Natural killer cell treated with Interleukin-12 subunit alpha and Interleukin-12 subunit beta and Interleukin-15 and Interleukin-18, amount 100 ng/mL, for 72 hours (primary cell): ENCODE results near the gene LTBP3. TPM values are rescaled to one million over a fixed set of nuclear protein-coding genes. Genes with fewer than 3 reads are reported as not detected.

Source experiments
- ATAC-seq, 2 donors: fragments of 150-1000 bp; cut with Tn5 transposase in 1 of 2; sonication (Bioruptor Pico), chemical (Tn5 transposase) in 1 of 2; 2 replicates each; pipeline ENCODE4 v1.10.0; 2021
- DNase-seq: peaks from one replicate; pipeline ENCODE4 v3.0.0; 2022; ENCODE audit warnings: low spot score
- H3K27ac Mint-ChIP-seq, 2 donors: 1 replicate in 1 of 2; 2 replicates in 1 of 2; pipeline ENCODE4 v1.8.0; 2022; ENCODE audit warnings: mixed read lengths in 2 of 2, mild to moderate bottlenecking in 1 of 2, moderate library complexity in 1 of 2
- H3K27me3 Mint-ChIP-seq, 2 donors: 1 replicate in 1 of 2; 2 replicates in 1 of 2; pipeline ENCODE4 v1.8.0; 2022; ENCODE audit warnings: mixed read lengths in 2 of 2
- H3K36me3 Mint-ChIP-seq: one replicate; pipeline ENCODE4 v1.8.0; 2022; ENCODE audit warnings: mixed read lengths
- H3K4me1 Mint-ChIP-seq, 2 donors: 1 replicate in 1 of 2; 2 replicates in 1 of 2; pipeline ENCODE4 v1.8.0; 2022; ENCODE audit warnings: low read depth in 2 of 2, mixed read lengths in 2 of 2, mild to moderate bottlenecking in 1 of 2
- H3K4me3 Mint-ChIP-seq: one replicate; pipeline ENCODE4 v1.8.0; 2022; ENCODE audit warnings: mixed read lengths
- H3K9me3 Mint-ChIP-seq: 2 replicates; pipeline ENCODE4 v1.8.0; 2022; ENCODE audit warnings: mixed read lengths
- total RNA-seq, 2 donors: library from RNA; stranded (reverse); gene quantifications; one replicate each; pipeline ENCODE4 v1.2.3, GENCODE V29; 2022

LTBP3 gene
- total RNA-seq, 2 donors from 2014 or later = 42.3 to 60.2 TPM

- ATAC-seq (no peak), DNase-seq (no peak)
- Mint-ChIP-seq H3K4me1 (peaks cover 35 to 51% of the 10 kb centered on the region in 2 donors), H3K27me3 (no peaks in the 10 kb centered on the region), H3K4me3 (no peak overlapping the region), H3K36me3 (no peaks in the 10 kb centered on the region), H3K27ac (peak overlapping the region; percentile 43 to 86), H3K9me3 (no peaks in the 10 kb centered on the region)
These were observed 22.0 kb upstream of the LTBP3 start for GRCh38 chr11:65580031-65580692.

- ATAC-seq (no peak), DNase-seq (no peak)
- Mint-ChIP-seq H3K27ac (peak overlapping the region in 1 of 2 donors; percentile 86), H3K27me3 (no peaks in the 10 kb centered on the region), H3K4me1 (peaks cover 40 to 56% of the 10 kb centered on the region in 2 donors), H3K36me3 (no peaks in the 10 kb centered on the region), H3K9me3 (no peaks in the 10 kb centered on the region), H3K4me3 (no peak overlapping the region)
These were observed 21.1 kb upstream of the LTBP3 start for GRCh38 chr11:65579291-65579690.

DNA sequence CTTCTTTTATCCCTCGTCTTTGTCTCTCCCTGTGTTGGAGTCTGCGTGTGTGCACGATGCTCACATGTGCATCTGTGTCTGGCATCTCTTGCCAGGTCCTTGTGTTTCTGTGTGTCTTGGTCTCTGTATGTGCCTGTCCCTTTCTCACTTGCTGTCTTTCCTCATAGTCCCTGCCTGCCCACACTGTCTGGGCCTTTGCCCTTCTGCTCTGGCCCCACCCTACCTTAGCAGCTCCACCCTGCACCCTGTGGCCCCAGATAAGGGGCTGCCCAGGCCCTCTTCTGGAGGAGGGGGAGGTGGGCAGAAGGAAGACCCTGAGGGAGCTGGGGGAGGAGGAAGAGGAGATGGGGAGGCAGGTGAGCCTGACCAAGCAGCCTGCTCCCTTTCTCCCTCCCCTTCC is 20.5 kb upstream of the LTBP3 start:
- Mint-ChIP-seq H3K27me3 (no peaks in the 10 kb centered on the region), H3K4me1 (peaks cover 41 to 54% of the 10 kb centered on the region in 2 donors), H3K36me3 (no peaks in the 10 kb centered on the region), H3K27ac (peak overlapping the region; percentile 58 to 86), H3K9me3 (no peaks in the 10 kb centered on the region), H3K4me3 (peak overlapping the region; percentile 82)
- DNase-seq (no peak), ATAC-seq (no peak)

- Mint-ChIP-seq H3K9me3 (no peaks in the 10 kb centered on the region), H3K27me3 (no peaks in the 10 kb centered on the region), H3K36me3 (no peaks in the 10 kb centered on the region), H3K4me3 (peak overlapping the region; percentile 82), H3K27ac (peak overlapping the region; percentile 58 to 86), H3K4me1 (peaks cover 39 to 51% of the 10 kb centered on the region in 2 donors)
- DNase-seq (no peak), ATAC-seq (no peak)
These were observed 20.0 kb upstream of the LTBP3 start for GRCh38 chr11:65578134-65578533.

DNA sequence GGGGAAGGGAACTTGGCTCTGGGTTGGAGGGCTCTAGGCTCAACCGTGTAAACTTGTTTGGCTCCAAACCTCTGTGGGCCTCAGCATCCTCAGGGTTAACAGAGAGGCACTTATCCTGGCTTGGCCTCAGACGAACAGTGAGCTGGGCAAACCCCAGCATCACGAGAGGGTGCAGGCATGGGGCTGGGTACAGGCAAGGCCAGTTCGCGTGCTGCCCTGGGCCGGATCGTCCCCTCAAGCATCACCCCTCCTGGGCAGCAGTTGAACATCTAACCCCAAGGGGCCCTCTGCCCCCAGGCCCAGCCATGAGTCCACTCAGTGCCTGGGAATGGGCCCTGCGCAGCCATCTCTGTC is 19.6 kb upstream of the LTBP3 start:
- no peak for DNase-seq
- H3K36me3 Mint-ChIP-seq = no peaks in the 10 kb centered on the region
- H3K4me1 Mint-ChIP-seq = peaks cover 35 to 47% of the 10 kb centered on the region in 2 donors
- H3K27ac Mint-ChIP-seq = peak overlapping the region; percentile 58 to 86
- no peaks in the 10 kb centered on the region for H3K27me3 Mint-ChIP-seq
- no peaks in the 10 kb centered on the region for H3K9me3 Mint-ChIP-seq
- peak overlapping the region; percentile 82 for H3K4me3 Mint-ChIP-seq
- no peak for ATAC-seq

GRCh38 chr11:65576867-65577755 is 19.0 kb upstream of the LTBP3 start:
- ATAC-seq = peak in 1 of 2 donors; percentile 7

GRCh38 chr11:65576232-65576866 is 18.2 kb upstream of the LTBP3 start:
- Mint-ChIP-seq H3K4me3 (peak overlapping the region; percentile 82), H3K36me3 (no peaks in the 10 kb centered on the region), H3K9me3 (no peaks in the 10 kb centered on the region), H3K27ac (peak overlapping the region; percentile 58 to 86), H3K27me3 (no peaks in the 10 kb centered on the region), H3K4me1 (peaks cover 41 to 48% of the 10 kb centered on the region in 2 donors)
- DNase-seq (no peak), ATAC-seq (peak in 1 of 2 donors; percentile 3)

More at GRCh38 chr11:65576867-65577755, 19.0 kb upstream of the LTBP3 start:
- no peaks in the 10 kb centered on the region for H3K36me3 Mint-ChIP-seq
- H3K4me3 Mint-ChIP-seq = peak overlapping the region; percentile 82
- DNase-seq = no peak
- H3K4me1 Mint-ChIP-seq = peaks cover 33 to 45% of the 10 kb centered on the region in 2 donors
- no peaks in the 10 kb centered on the region for H3K9me3 Mint-ChIP-seq
- H3K27me3 Mint-ChIP-seq = no peaks in the 10 kb centered on the region
- H3K27ac Mint-ChIP-seq = peak overlapping the region; percentile 58 to 86

GRCh38 chr11:65575568-65576231 is 17.5 kb upstream of the LTBP3 start, which contains the start of gene EHBP1L1:
EHBP1L1 (plus strand) TSS chr11:65576053; CDS start chr11:65576303, 250 bp downstream.
- H3K27ac Mint-ChIP-seq = peak within 1 kb of the TSS; percentile 87 to 93
- H3K9me3 Mint-ChIP-seq = no peaks in the 10 kb centered on the region
- ATAC-seq (peak; percentile 58 to 69), DNase-seq (peak; percentile 90)
- no peaks in the 10 kb centered on the region for H3K27me3 Mint-ChIP-seq
- peaks cover 47 to 53% of the 10 kb centered on the region in 2 donors for H3K4me1 Mint-ChIP-seq
- peak within 1 kb of the TSS; percentile 88 for H3K4me3 Mint-ChIP-seq
- no peaks in the 10 kb centered on the region for H3K36me3 Mint-ChIP-seq

DNA sequence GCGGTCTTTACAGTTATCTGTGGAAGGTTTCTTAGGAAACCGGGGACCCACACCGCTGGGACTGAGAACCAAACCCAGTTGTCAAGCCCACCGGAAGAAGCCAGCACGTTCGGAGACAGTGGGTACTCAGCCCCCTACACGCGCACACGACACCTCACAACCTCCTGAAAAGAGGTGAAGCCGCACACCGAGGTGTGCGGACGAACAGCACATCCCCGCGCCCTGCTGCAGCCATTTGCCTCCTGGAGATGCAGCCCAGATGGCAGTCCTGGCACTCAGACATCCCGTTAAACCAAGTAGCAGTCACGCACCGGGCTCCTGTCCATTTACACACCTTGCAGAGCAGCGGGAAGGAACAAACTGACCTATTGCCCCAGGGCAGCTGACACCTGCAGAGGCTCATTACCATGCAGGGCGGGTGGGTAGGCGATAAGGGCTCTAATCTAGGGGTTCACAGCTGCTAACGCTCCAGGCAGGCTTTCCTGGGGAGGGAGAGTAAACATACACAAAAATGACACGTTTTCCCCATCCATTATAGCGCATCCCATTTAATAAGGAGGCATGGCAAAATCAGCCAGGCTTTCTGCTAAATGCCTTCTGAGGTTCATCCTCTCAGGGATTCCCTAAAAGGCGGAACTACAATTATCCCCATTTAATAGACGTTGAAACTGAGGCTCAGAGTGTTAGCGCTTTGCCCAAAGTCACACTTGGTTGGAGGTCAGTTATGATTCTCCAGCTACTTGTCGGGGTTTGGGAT is 16.8 kb upstream of the LTBP3 start:
- peak overlapping the region; percentile 87 to 93 for H3K27ac Mint-ChIP-seq
- peaks cover 54% of the 10 kb centered on the region in 2 donors for H3K4me1 Mint-ChIP-seq
- H3K36me3 Mint-ChIP-seq = no peaks in the 10 kb centered on the region
- peak overlapping the region; percentile 88 for H3K4me3 Mint-ChIP-seq
- no peaks in the 10 kb centered on the region for H3K9me3 Mint-ChIP-seq
- ATAC-seq (no peak), DNase-seq (no peak)
- no peaks in the 10 kb centered on the region for H3K27me3 Mint-ChIP-seq

DNA sequence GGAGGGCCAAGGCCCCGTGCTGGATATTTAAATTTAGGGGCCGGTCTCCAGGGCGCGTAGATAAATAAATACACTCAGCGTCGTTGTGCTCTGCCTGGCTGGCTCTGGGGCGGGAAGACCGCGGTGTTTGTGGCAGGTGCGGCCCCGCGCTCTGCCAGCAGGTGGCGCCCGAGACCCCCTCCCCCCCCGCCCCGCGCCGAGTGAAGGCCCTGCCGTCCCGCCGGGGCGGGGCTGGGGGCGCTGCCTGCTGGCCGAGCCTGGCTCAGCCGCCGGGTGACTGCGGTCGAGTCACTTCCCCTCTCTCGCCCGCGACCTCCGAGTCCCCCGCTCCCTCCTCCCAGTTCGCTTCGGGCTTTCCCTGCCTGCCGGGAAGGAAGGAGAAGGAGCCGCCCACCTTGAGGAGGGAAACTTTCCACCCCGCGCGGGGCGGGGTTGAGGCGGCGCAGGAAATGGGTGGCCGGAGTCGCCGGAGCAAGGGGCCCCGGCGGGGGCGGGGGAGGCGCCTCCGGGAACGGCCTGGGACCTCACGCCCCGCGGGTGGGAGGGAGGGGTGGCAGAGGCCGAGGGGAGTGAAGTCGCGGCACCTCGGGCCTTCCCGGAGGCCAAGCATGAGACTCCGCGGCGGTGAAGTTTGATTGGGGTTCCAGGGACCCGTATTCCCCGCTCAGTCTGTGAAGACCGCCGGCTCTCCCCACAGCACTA is 16.1 kb upstream of the LTBP3 start:
- Mint-ChIP-seq H3K4me3 (peak overlapping the region; percentile 88), H3K4me1 (peaks cover 53 to 61% of the 10 kb centered on the region in 2 donors), H3K36me3 (no peaks in the 10 kb centered on the region), H3K27me3 (no peaks in the 10 kb centered on the region), H3K9me3 (no peaks in the 10 kb centered on the region), H3K27ac (peak overlapping the region; percentile 87 to 93)
- ATAC-seq (peak; percentile 63 to 75), DNase-seq (peak; percentile 99)

- Mint-ChIP-seq H3K27me3 (no peaks in the 10 kb centered on the region), H3K9me3 (no peaks in the 10 kb centered on the region), H3K4me3 (peak overlapping the region; percentile 88), H3K27ac (peak overlapping the region; percentile 87 to 93), H3K4me1 (peaks cover 53 to 65% of the 10 kb centered on the region in 2 donors), H3K36me3 (no peaks in the 10 kb centered on the region)
- DNase-seq (peak; percentile 59), ATAC-seq (no peak)
These were observed 15.4 kb upstream of the LTBP3 start for GRCh38 chr11:65573391-65574079.
